ENCODE measurements around the gene SNX24. TPM values are rescaled to one million over a fixed set of nuclear protein-coding genes. Genes with fewer than 3 reads are reported as not detected.
"Not testable (repeated sequence)": the region's sequence is repeated elsewhere in the genome, so short reads cannot be mapped to it uniquely, and the experiment has no call there.

SNX24 gene
- total RNA-seq, 4 donors from 2014 or later: 10.7 to 29.9 (median 16.1) TPM

DNA sequence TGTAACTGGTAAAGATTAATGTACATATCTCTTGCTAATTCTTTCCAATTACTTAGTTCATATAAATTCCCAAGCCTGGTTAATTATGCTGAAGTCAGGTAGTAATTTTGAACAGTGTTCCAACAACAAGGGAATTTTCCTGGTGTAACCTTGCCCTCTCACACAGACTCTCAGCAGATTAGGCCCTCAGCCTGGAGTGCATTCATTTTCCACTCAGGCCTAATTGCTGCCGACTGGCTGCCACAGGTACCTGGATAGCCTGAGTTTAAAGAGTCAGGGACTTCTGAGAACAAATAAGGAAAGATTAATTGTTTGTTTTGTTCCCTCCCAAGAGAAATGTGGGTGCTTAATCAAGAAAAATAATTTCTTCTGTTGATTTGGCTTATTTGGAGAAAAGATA, 119.7 kb downstream of the SNX24 start:
- H3K4me1 ChIP-seq: no peaks in the 10 kb centered on the region
- H3K27ac ChIP-seq: no peak overlapping the region
- no peak overlapping the region for H3K4me3 ChIP-seq
- intact Hi-C loops (cut with DNase I; ENCODE audit: low total_unique reads) (no loop called here), in situ Hi-C loops (cut with MboI; ENCODE audit: low pct_ligation_motif_present in 1 of 4, low pct_unique_long_range_greater_than_20kb in 1 of 4, low sequenced_read_pairs in 3 of 4) (no loop called here)
- TF ChIP-seq POLR2A (IDR thresholded peaks at IDR 0.05) (no peak), POLR2AphosphoS5 (IDR thresholded peaks at IDR 0.05) (no peak), EP300 (IDR thresholded peaks at IDR 0.05; ENCODE audit: low read depth) (no peak)
- TF ChIP-seq, protein P1, sequence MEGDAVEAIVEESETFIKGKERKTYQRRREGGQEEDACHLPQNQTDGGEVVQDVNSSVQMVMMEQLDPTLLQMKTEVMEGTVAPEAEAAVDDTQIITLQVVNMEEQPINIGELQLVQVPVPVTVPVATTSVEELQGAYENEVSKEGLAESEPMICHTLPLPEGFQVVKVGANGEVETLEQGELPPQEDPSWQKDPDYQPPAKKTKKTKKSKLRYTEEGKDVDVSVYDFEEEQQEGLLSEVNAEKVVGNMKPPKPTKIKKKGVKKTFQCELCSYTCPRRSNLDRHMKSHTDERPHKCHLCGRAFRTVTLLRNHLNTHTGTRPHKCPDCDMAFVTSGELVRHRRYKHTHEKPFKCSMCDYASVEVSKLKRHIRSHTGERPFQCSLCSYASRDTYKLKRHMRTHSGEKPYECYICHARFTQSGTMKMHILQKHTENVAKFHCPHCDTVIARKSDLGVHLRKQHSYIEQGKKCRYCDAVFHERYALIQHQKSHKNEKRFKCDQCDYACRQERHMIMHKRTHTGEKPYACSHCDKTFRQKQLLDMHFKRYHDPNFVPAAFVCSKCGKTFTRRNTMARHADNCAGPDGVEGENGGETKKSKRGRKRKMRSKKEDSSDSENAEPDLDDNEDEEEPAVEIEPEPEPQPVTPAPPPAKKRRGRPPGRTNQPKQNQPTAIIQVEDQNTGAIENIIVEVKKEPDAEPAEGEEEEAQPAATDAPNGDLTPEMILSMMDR (IDR thresholded peaks at IDR 0.05): no peak
- no peak for DNase-seq
- H3K36me3 ChIP-seq: no peaks in the 10 kb centered on the region
- no peaks in the 10 kb centered on the region for H3K27me3 ChIP-seq
- 82 to 100% methylated on average over 1 of the region's 1 CpG for WGBS, 2 donors (ENCODE audit: low coverage in 1 of 2)
- H3K9me3 ChIP-seq: no peaks in the 10 kb centered on the region

DNA sequence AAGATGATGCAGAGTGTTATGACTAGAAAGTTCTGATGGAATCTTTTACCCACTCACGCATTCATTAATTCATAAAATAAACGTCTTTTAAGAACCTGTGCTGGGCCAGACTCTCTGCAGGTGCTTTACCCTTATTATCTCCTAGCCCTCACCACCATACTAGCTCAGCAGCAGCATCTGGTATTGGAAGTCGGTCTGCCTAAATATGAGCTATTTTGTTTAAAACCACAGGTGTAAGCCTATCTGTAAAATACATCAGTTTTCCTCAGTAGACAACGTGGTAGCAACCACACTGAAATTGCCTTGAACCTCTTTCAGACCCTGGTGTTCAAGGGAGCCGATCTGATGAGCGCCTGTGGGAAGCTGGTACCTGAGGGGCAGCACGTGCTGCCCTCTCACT, 121.7 kb downstream of the SNX24 start:
- no peaks in the 10 kb centered on the region for H3K36me3 ChIP-seq
- H3K27ac ChIP-seq: no peak overlapping the region
- no peak overlapping the region for H3K4me3 ChIP-seq
- intact Hi-C loops (cut with DNase I; ENCODE audit: low total_unique reads) (no loop called here), in situ Hi-C loops (cut with MboI; ENCODE audit: low pct_ligation_motif_present in 1 of 4, low pct_unique_long_range_greater_than_20kb in 1 of 4, low sequenced_read_pairs in 3 of 4) (no loop called here)
- H3K27me3 ChIP-seq: no peaks in the 10 kb centered on the region
- no peaks in the 10 kb centered on the region for H3K9me3 ChIP-seq
- 70 to 93% methylated on average over 3 to 7 of the region's 7 CpGs for WGBS, 2 donors (ENCODE audit: low coverage in 1 of 2)
- no peaks in the 10 kb centered on the region for H3K4me1 ChIP-seq
- TF ChIP-seq POLR2A (IDR thresholded peaks at IDR 0.05) (no peak), EP300 (IDR thresholded peaks at IDR 0.05; ENCODE audit: low read depth) (no peak), POLR2AphosphoS5 (IDR thresholded peaks at IDR 0.05) (no peak)
- TF ChIP-seq, protein P1 (IDR thresholded peaks at IDR 0.05): no peak
- DNase-seq: no peak

DNA sequence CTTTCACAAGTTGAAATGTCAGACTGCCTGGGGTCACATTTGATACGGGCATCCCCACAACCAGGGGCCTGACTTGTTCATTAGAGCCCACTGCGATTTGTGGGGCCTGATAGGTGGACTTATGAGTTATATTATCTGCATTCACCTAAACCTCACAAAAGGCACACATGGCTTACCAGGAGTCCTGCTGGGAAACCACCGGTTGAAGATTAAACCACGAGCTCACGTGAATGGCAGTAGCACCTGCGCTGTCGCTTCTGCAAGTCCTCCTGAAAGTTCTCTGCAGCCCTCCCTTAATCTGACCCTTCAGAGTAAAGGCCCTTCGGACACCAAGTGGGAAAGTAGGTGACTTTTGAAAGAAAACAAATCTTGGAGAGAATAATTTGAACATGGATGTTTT, 122.2 kb downstream of the SNX24 start:
- no peak overlapping the region for H3K4me3 ChIP-seq
- H3K36me3 ChIP-seq: no peaks in the 10 kb centered on the region
- intact Hi-C loops (cut with DNase I; ENCODE audit: low total_unique reads): no loop called here
- TF ChIP-seq, protein P1 (IDR thresholded peaks at IDR 0.05): no peak
- TF ChIP-seq POLR2AphosphoS5 (IDR thresholded peaks at IDR 0.05) (no peak), EP300 (IDR thresholded peaks at IDR 0.05; ENCODE audit: low read depth) (no peak), POLR2A (IDR thresholded peaks at IDR 0.05) (no peak)
- WGBS, 2 donors (ENCODE audit: low coverage in 1 of 2): 80 to 90% methylated on average over 6 to 8 of the region's 8 CpGs
- H3K4me1 ChIP-seq: no peaks in the 10 kb centered on the region
- H3K27ac ChIP-seq: no peak overlapping the region
- no peaks in the 10 kb centered on the region for H3K27me3 ChIP-seq
- no peaks in the 10 kb centered on the region for H3K9me3 ChIP-seq
- DNase-seq: no peak
- in situ Hi-C loops (cut with MboI; ENCODE audit: low pct_ligation_motif_present in 1 of 4, low pct_unique_long_range_greater_than_20kb in 1 of 4, low sequenced_read_pairs in 3 of 4): no loop called here

DNA sequence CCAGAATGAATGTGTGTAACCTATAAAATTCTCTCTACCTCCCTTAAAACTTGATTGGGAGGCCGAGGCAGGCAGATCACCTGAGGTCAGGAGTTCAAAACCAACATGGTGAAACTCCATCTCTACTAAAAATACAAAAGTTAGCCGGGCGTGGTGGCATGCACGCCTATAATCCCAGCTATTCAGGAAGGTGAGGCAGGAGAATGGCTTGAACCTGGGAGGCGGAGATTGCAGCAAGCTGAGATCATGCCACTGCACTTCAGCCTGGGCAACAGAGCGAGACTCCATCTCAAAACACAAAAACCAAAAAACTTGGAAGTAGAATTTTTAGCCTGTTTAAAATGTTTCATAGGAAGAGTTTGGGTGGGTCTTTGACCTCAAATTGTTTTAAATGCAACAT, 122.6 kb downstream of the SNX24 start:
- in situ Hi-C loops (cut with MboI; ENCODE audit: low pct_ligation_motif_present in 1 of 4, low pct_unique_long_range_greater_than_20kb in 1 of 4, low sequenced_read_pairs in 3 of 4): not testable (repeated sequence)

DNA sequence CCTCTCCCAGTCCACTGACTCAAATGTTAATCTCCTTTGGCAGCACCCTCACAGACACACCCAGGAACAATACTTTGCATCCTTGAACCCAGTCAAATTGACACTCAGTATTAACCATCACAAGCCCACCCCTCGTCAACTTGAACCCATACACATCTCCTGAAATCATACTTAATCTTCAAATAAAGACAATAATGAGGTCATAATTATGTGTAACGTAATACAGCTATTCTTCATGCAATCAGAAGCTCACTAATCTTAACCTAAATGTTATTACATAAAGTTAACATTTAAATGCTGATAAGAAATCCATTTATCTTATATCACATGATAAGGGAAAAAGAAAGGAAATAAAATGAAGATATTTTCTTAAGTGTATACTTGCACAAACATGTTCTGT, 125.9 kb downstream of the SNX24 start:
- Histone ChIP-seq H3K9me3 (no peaks in the 10 kb centered on the region), H3K27ac (no peak overlapping the region), H3K27me3 (no peaks in the 10 kb centered on the region), H3K4me1 (no peaks in the 10 kb centered on the region), H3K36me3 (no peaks in the 10 kb centered on the region), H3K4me3 (no peak overlapping the region)
- WGBS, 2 donors (ENCODE audit: low coverage in 1 of 2): 90 to 91% methylated on average over 2 of the region's 2 CpGs
- intact Hi-C loops (cut with DNase I; ENCODE audit: low total_unique reads): no loop called here
- no peak for TF ChIP-seq EP300 (IDR thresholded peaks at IDR 0.05; ENCODE audit: low read depth)
- TF ChIP-seq, protein P1 (IDR thresholded peaks at IDR 0.05): no peak
- no peak for TF ChIP-seq POLR2A (IDR thresholded peaks at IDR 0.05)
- TF ChIP-seq POLR2AphosphoS5 (IDR thresholded peaks at IDR 0.05): no peak
- DNase-seq: no peak
- in situ Hi-C loops (cut with MboI; ENCODE audit: low pct_ligation_motif_present in 1 of 4, low pct_unique_long_range_greater_than_20kb in 1 of 4, low sequenced_read_pairs in 3 of 4): no loop called here

More for the DNA sequence above, 122.6 kb downstream of the SNX24 start:
- H3K4me1 ChIP-seq; H3K9me3 ChIP-seq; intact Hi-C loops (cut with DNase I; ENCODE audit: low total_unique reads); DNase-seq; H3K27ac ChIP-seq; H3K4me3 ChIP-seq; H3K27me3 ChIP-seq; H3K36me3 ChIP-seq: not testable (repeated sequence)
- WGBS, 2 donors (ENCODE audit: low coverage in 1 of 2): 91 to 98% methylated on average over 6 of the region's 6 CpGs
